RKO (cell line): ENCODE results near the gene ZC3H13.

ENCODE experiments used
- DNase-seq: peaks from one replicate; pipeline ENCODE4 v3.0.0-alpha.2; 2016; ENCODE audit warnings: low spot score

Gene ZC3H13

GRCh38 chr13:46063292-46063691 lies 10.7 kb upstream of the ZC3H13 start:
- no peak for DNase-seq

- peak; percentile 32 for DNase-seq
Observed at GRCh38 chr13:46062185-46062584, 9.6 kb upstream of the ZC3H13 start.

- DNase-seq = no peak
Observed at GRCh38 chr13:46059405-46059804, 6.9 kb upstream of the ZC3H13 start.

GRCh38 chr13:46058268-46058667 lies 5.7 kb upstream of the ZC3H13 start:
- DNase-seq = no peak

GRCh38 chr13:46057256-46058015 lies 4.9 kb upstream of the ZC3H13 start:
- DNase-seq = no peak

GRCh38 chr13:46053162-46054012 lies 841 bp upstream of the ZC3H13 start:
- no peak for DNase-seq

- DNase-seq = no peak
Observed at GRCh38 chr13:46051968-46052318, 603 bp downstream of the ZC3H13 start.

- peak; percentile 30 for DNase-seq
Observed at GRCh38 chr13:46050771-46051170, 1.8 kb downstream of the ZC3H13 start.

- no peak for DNase-seq
Observed at GRCh38 chr13:46045424-46045823, 7.1 kb downstream of the ZC3H13 start.

- DNase-seq = no peak
Observed at GRCh38 chr13:46043647-46044046, 8.9 kb downstream of the ZC3H13 start.

GRCh38 chr13:46041419-46041839 lies 11.1 kb downstream of the ZC3H13 start:
- DNase-seq = no peak

GRCh38 chr13:46040763-46041162 lies 11.8 kb downstream of the ZC3H13 start:
- DNase-seq = no peak

GRCh38 chr13:46039411-46040182 lies 12.9 kb downstream of the ZC3H13 start:
- DNase-seq = no peak

- DNase-seq = no peak
Observed at GRCh38 chr13:46038296-46038695, 14.2 kb downstream of the ZC3H13 start.

- no peak for DNase-seq
Observed at GRCh38 chr13:46035066-46035465, 17.5 kb downstream of the ZC3H13 start.

- DNase-seq = no peak
Observed at GRCh38 chr13:46032341-46032740, 20.2 kb downstream of the ZC3H13 start.

- no peak for DNase-seq
Observed at GRCh38 chr13:46031581-46032263, 20.8 kb downstream of the ZC3H13 start.

- DNase-seq = no peak
Observed at GRCh38 chr13:46025157-46025556, 27.4 kb downstream of the ZC3H13 start.

- no peak for DNase-seq
Observed at GRCh38 chr13:46022481-46022880, 30.1 kb downstream of the ZC3H13 start.

- DNase-seq = no peak
Observed at GRCh38 chr13:46016216-46016615, 36.3 kb downstream of the ZC3H13 start.

- DNase-seq = no peak
Observed at GRCh38 chr13:46015366-46015765, 37.2 kb downstream of the ZC3H13 start.

GRCh38 chr13:46012404-46012803 lies 40.1 kb downstream of the ZC3H13 start:
- DNase-seq = peak; percentile 46
